Left renal cortex interstitium (tissue), 4 donors: Measurements from ENCODE around the gene MAN1B1. TPM values are rescaled to one million over a fixed set of nuclear protein-coding genes. Genes with fewer than 3 reads are reported as not detected.
"Not testable (repeated sequence)": the region's sequence is repeated elsewhere in the genome, so short reads cannot be mapped to it uniquely, and the experiment has no call there.

Experiments
- DNase-seq, 4 donors: peaks; one replicate each; pipeline ENCODE4 v3.0.0-alpha.2; 2013; ENCODE audit warnings: low read depth in 4 of 4, low spot score in 2 of 4, missing footprints in 1 of 4
- polyA plus RNA-seq, 4 donors: library from polyadenylated mRNA; unstranded; fragments of 120-200 nt; gene quantifications; one replicate each; pipeline ENCODE4 v1.2.1, GENCODE V29; 2013; ENCODE audit not compliant: insufficient read length in 4 of 4

MAN1B1 gene
- polyA plus RNA-seq, 4 donors: 46.5 to 70.7 (median 63.1) TPM

- DNase-seq: no peak
Observed at GRCh38 chr9:137123468-137123837, 36.7 kb downstream of the MAN1B1 start.

- DNase-seq: not testable (repeated sequence)
Observed at GRCh38 chr9:137123952-137124462, 37.2 kb downstream of the MAN1B1 start.

- DNase-seq: no peak
Observed at GRCh38 chr9:137126786-137127185, 40.0 kb downstream of the MAN1B1 start.

GRCh38 chr9:137127301-137128157, 40.7 kb downstream of the MAN1B1 start:
- DNase-seq: no peak

- DNase-seq: no peak
Observed at GRCh38 chr9:137128158-137128861, 41.5 kb downstream of the MAN1B1 start.

- DNase-seq: no peak
Observed at GRCh38 chr9:137128862-137129455, 42.2 kb downstream of the MAN1B1 start.

GRCh38 chr9:137129456-137130175, 42.8 kb downstream of the MAN1B1 start:
- peak; percentile 47 to 81 (median 70) for DNase-seq

- DNase-seq: no peak
Observed at GRCh38 chr9:137130176-137130755, 43.5 kb downstream of the MAN1B1 start.

GRCh38 chr9:137134191-137134590, 47.4 kb downstream of the MAN1B1 start:
- DNase-seq: no peak

- not testable (repeated sequence) for DNase-seq
Observed at GRCh38 chr9:137135154-137135553, 48.4 kb downstream of the MAN1B1 start.

GRCh38 chr9:137136261-137136880, 49.6 kb downstream of the MAN1B1 start:
- DNase-seq: no peak

- DNase-seq: no peak
Observed at GRCh38 chr9:137136881-137137607, 50.3 kb downstream of the MAN1B1 start.

GRCh38 chr9:137138058-137138721, 51.4 kb downstream of the MAN1B1 start:
- no peak for DNase-seq

GRCh38 chr9:137138722-137139467, 52.1 kb downstream of the MAN1B1 start, which contains the start of gene GRIN1:
GRIN1 (plus strand) TSS chr9:137139154; CDS start chr9:137139487, 333 bp downstream.
- no peak for DNase-seq

- DNase-seq: no peak
Observed at GRCh38 chr9:137139468-137140150, 52.8 kb downstream of the MAN1B1 start.

GRCh38 chr9:137140151-137141012, 53.6 kb downstream of the MAN1B1 start:
- DNase-seq: no peak
